Activated CD4-positive, alpha-beta T cell treated with anti-CD3 and anti-CD28 coated beads for 4 hours (primary cell): ENCODE data around the gene SETD3.

Experiments used
- DNase-seq, 2 donors: peaks; one replicate each; pipeline ENCODE4 v3.0.0-alpha.2; 2020

The SETD3 gene

GRCh38 chr14:99516156-99516870 is 35.7 kb upstream of the SETD3 start:
- DNase-seq: no peak

DNA sequence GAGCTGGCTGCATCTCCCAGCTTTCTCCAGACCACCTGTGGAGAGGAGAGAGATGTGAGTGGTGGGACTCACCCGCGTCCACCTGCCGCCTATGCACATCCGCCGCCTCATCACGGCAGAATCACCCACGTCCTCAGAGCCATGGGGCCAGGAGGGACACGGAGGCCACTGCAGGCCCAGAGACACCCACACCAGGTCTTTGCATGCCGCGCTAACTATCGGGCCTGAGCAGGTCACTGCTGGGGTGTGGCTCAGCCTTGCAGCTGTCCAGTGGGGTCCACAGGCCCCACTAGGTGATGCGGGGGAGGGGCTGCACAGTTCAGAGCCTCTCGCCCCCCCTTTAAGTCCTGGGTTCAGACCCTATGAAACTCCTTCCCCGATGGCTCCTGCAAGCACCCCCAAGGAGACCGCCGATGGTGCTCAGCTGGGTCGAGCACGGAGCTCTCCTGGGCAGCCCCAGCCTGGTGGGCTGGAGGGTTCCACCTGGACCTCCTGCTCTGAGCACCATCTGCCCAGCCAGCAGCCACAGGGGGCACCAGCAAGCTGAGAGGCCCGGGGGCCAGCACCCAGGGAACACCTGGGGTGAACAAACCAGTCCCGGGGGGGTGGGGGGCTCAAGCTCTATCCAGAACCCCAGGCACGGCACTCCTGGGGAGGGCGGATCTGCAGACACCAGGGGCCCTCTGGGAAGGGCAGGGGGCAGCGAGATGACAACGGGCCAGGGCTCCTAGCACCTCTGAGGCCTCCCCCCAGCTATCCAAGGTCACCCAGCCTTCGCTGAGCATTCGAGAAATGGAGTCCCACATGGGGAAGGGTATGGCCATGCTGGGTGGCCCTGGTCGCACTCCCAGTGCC is 34.9 kb upstream of the SETD3 start:
- DNase-seq: no peak

DNA sequence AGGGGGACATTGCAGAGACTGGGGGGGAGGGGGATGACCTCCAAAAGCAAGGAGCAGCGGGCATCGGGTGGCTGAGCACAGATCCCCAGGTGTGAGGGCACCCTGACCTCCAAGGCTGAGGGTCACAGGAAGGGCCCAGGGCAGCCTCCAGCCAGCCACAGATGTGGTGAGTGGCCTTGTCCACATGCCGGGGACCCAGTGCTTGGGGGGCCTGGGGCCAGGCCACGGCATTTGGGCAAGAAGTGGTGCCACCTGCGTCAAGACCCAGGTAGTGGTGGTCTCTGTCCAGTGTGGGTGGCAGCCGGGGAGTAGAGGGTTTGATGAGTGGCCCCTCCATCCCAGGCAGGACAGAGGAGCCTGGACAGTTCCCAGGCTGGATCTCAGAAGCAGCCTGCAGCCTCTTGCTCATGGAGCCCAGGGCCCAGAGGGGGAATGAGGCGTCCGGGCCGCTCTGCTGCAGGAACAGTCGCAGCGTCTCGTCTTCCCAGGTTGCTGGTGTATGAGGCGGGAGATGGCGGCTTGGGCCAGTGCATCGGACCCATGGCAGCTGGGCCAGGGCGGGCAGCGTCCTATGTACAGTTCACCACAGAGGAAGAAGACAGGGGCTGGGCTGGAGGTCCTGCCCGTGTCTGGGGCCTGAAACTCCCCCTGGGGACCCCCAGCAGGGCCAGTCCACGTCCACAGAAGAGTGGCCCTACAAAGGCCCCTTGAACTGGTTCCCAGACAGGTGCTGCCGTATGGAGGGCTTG is 34.1 kb upstream of the SETD3 start:
- DNase-seq: no peak

DNA sequence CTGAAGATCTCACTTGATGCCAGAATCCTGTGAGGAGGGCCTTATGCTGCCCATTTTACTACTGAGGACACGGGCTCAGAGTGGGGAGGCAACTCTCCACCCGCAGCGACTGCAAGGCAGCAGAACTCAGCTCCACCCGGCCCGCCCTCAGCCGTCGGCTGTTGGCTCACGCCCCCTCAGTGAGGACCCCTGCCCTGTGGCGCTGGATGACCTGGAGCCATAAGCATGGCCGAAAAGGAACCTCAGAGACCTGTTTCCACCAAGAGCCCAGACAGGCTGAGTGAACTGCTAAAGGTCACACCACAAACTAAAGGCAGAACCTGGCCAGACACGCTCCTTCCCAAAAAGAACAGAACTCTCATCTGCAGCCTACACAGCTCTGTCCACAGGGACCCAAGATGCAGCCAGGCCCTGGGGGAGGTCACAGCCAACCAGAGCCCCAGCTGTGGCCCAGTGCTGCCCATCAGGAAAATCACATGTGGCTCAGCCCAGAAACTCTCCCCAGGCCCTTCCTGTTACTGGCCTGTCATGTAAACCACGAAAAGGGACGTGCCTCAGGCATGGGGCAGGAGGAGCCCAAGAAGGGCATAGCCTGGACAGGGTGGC is 33.4 kb upstream of the SETD3 start:
- no peak for DNase-seq

DNA sequence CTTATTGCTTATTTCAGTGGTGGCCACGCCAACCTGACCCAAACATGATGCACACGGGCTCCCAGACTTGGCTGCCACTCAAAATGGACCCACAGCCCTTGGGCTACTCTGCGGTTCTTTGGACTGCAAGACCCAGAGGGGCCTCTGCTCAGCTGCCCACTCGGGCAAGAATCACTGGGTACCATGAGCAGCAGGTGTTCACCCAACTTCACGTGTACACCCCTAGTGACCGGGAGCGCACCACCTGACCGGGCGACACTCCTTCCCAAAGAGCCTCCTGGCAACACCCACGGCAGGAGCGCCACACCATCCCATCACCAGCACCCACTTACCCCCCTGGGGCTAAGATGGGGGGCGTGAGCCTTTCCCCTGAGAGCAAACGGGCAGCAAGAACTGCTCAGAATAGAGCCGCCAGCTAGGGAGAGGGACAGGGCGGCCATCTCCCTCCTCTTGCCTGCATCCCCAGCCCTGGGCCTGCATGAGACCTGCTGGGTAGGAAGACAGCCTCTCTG is 32.6 kb upstream of the SETD3 start:
- DNase-seq: no peak

DNA sequence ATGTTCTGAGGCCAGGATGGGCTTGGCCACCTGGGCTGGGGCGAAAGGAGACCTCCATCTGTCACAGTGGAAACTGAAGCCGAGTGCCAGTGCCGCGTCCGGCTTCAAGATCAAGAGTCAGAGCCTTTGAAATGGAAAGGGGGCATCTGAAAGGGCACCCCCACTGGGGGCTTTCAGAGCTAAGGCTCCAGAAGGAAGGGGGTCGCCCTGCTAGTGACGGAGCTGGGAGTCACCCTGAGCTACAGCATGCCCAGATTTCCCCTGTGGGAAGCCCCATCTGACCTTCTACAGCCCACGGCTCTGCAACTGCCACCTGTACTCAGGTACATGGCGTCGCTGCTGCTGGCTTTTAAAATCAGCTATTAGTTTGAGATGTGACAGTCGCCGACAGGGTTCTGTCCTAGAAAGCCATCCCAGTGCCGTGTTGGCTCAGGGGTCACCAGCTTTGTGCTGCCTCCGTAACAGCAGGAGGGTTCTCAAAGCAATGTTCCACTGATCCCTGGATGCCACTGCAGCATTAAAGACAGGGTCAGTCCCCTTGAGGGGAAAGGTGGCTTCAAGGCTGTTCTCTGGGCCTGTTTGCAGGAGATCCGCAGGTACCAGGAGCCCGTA is 32.0 kb upstream of the SETD3 start:
- no peak for DNase-seq

GRCh38 chr14:99512110-99512449 is 31.4 kb upstream of the SETD3 start:
- no peak for DNase-seq

DNA sequence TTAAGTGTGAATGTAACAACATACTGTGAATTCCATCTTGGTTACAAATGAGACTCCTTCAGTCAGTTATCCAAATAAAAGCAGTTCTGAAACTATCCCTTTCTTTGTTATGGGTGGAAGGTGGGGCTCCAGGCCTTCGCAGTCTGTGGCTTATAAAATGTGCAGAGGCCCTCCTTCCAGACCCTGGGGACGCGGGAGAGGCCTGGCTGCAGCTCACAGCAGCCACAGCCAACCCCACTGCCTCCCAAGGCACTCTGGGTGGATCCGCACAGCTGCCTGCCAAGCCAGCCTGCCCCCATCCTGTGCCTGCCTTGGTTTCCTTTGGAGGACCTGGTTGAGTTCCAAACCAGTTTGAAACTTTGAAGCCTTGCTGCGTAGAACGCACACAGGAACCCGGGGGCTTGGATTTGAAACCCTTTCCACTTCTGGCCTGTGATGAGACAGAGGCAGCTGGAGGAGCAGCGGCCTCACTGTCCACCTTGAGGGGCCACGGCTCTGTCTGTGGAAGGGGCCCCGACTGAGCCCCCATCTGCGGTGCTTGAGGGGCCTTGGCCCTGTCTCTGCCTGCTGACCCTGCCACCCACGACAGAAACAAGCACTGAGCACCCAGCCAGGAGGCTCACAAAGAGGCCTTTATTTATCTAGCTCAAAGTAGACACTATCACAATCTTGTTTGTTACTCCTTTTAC is 30.9 kb upstream of the SETD3 start:
- no peak for DNase-seq

DNA sequence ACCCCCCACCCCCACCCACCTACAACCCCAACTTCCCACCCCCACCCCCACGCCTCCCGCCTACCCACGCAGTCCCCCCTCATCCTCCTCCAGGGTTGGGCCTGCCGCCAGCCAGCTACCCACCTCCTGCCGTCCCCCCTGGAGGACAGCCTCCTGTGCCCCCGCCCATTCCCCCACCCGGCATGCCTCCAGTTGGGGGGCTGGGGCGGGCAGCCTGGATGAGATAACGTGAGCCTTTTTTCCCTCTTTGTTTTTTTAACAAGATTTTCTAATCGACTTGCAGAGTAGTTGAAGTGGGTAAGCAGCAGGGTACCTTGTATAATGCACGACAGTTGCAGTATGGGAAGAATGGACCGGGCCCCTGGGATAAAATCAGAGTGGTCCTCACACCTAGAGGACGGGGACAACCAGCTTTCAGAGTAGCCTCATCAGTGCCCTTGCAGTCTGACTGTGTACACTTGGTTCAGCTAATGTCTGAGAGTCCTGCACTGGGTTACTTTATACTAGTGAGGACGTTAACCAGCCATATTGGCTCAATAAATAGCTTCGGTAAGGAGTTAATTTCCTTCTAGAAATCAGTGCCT is 30.0 kb upstream of the SETD3 start:
- no peak for DNase-seq

GRCh38 chr14:99509871-99510555 is 29.4 kb upstream of the SETD3 start:
- DNase-seq: no peak

DNA sequence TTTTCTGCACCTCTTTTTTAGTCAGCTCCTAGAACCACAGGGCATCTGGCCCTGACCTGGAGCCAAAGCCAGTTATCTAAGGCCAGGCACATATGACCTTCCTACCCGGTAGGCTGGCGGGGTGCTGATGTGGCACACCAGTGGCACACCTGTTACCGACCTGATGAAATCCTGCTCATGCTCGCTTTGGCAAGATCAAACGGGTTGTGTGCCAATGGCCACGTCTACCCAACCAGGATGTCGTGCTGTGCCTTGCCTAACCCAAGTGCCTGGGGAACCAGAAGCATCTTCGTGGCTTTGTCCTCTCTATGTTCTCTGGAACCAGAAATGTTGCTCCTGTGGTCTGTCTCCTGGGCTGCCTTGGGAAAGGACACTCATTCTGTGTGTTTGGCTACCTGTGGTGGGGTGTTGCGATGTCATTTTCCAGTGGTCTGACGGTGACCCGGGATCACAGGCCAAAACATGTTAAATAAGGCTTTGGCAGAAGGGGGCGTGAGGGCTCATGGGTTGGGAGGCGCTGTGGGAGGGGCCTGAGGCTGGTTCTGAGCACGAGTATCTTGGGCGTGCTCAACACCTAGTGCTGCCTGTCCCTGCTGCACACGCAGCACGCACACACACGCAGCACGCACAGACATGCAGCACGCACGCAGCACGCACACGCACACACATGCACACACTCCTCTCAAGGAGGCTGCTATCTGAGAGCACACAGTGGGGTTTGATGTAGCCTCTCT is 28.4 kb upstream of the SETD3 start:
- DNase-seq: no peak

DNA sequence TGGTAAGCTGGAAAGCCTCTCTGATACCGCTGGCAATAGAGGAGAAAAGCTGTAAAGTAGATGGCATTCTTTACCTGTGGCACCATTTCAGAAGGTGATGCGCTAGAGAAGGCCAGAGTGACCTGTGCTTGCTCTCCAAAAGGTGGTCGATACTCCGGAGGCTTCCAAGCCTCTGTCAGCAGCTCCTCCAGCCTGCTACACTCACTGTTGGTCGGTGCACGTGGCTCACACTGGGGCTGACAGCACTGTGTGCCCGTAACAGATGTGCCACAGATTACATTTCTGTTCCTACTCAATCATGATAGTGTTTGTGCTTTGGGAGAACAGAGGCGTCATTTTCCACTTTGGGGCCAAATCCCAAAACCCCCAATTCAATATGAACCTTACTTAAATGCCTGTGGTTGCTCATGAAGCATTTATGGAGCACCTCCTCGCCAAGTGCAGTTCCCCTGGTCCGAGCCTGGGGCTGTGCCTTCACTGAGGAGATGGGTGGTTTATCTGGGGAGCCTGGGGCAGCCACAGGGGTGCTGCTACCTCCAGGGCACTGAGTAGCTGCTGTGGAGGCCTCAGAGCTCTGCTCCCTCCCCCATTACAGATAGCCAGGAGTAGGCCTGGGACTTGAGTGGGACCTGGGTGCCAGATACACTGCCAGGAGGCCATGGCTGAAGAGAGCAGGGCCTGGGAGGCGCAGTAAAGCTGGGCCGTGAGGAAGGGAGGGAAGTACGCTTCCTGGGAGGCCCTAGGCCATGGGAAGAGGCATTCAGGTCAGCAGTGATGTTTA is 27.4 kb upstream of the SETD3 start:
- no peak for DNase-seq

GRCh38 chr14:99506276-99506675 is 25.6 kb upstream of the SETD3 start:
- DNase-seq: no peak

DNA sequence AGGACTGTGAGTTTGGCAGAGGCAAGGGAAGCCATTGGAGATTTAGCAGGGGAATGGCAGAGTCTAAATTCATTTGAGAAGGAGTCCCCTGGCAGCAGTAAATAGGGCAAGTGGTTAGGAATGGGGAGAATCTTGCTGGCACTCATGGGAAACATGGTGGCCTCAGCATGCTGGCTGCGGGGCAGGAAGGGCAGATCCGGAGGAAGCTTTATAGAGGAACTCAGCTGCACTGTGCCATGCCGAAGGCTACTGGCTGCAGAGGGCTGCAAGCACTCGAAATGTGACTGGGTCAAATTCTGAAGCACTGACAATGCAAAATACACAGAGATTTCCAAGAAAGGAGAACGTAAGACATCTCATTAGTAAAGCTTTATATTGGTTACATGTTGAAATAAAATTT is 24.4 kb upstream of the SETD3 start:
- DNase-seq: no peak

- DNase-seq: no peak
These were observed 23.3 kb upstream of the SETD3 start for GRCh38 chr14:99503848-99504453.

GRCh38 chr14:99502989-99503421 is 22.3 kb upstream of the SETD3 start:
- no peak for DNase-seq

DNA sequence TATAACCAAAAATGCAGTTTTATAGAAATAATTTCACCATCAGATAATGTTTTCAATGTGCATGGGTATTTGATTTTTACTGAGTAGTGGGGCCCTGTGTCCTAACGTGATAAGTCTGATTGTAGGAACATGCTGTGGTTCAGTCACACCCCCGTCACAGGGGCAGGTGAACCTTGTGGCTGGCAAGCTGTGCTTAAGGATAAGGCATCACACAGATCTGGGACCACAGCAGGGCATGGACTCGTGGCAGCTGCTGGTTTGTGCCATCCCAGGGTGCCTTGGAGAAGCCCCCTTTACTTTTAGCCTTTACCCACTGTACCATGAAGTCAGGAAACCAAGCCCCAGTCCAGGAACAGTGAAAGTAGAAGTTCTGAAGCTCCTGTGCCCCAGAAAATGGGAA is 17.2 kb upstream of the SETD3 start:
- DNase-seq: no peak

DNA sequence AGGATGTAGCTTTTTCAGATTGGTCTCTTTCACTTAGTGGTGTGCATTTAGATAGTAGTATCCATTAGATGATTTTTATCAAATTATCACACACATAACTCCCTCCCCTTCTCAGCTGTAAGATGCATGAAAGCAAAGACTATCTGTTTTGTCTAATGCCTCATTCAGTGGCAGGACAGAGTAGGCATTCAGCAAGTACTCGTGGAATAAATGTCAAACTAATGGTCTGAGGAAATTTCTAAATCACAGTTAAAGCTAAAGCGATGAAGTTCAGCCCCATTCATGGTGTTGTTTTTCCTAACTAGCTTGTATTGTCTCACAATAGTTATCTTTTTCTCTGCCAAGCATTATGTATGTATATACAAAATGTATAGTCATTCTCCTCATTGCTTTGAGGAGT is 16.7 kb upstream of the SETD3 start:
- DNase-seq: no peak

DNA sequence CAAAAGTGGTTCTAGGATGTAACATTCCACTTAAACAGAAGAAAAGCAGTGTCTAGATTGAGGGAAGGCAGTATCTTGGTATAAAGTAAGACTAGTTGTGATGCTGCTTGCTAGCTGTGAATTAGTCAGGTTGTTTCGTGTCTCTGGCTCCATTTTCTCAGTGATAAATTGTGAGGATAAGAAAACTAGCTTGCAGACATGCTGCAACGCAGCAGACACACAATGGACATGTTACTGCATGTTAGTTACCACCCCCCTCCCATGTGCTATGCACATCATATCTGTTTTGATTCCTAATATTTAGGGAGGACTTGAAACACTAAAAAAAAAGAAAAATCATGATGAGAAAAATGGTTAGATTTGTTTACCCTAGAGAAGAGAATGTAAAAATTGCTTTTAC is 3.4 kb upstream of the SETD3 start:
- DNase-seq: no peak
